ENCODE results near the gene MRPS2. TPM values are rescaled to one million over a fixed set of nuclear protein-coding genes. Genes with fewer than 3 reads are reported as not detected.

Gene MRPS2
- total RNA-seq, 1 experiment from 2014 or later: 65.5 TPM

DNA sequence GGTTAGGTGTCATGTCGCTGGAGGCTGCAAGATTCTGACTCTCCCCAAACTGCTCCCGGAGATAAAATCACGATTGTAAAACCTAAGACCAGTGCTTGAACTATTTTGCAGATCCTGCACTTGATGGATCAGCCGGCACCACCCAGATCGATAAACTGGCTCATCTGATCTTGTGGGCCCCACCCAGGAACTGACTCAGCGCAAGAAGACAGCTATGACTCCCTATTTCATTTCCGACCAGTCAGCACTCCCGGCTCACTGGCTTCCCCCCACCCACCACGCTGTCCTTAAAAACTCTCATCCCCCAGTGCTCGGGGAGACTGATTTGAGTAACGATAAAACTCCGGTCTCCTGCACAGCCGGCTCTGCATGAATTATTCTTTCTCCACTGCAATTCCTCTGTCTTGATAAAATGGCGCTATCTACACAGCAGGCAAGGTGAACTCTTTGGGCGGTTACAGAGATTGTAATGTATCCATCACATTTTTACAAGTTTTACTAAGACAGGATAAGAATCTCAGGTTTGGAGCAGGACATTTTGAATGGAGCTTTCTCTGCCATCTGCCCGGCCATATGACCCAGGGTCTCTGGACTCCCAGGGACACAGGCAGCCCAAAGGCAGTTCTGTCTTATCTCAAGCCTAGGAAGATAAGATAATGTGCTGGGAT is 31.5 kb upstream of the MRPS2 start:
- Histone ChIP-seq H3K36me3 (ENCODE audit: control insufficient read depth, insufficient read depth, low read length) (no peaks in the 10 kb centered on the region), H3K27me3 (replicated peaks; ENCODE audit: control insufficient read depth, insufficient read depth, low read length) (no peaks in the 10 kb centered on the region), H3K4me1 (peaks cover 33% of the 10 kb centered on the region), H3K9me3 (no peaks in the 10 kb centered on the region), H3K4me3 (ENCODE audit: low read depth, low read length) (peak overlapping the region; percentile 22)
- H3K4me1 Mint-ChIP-seq (ENCODE audit: low read depth, unreplicated experiment): peaks cover 29% of the 10 kb centered on the region
- peak; percentile 49 to 67 for DNase-seq
- BruUV-seq (replicated peaks): no TSS peak
- H3K36me3 Mint-ChIP-seq (ENCODE audit: insufficient read depth, unreplicated experiment): peaks cover 8% of the 10 kb centered on the region
- ChIA-PET POLR2A (no interaction called here), CTCF (interaction anchor here (0.6 kb wide), 1 partner anchor 36 kb away, joined by 4 read pairs; no protein-coding TSS in a partner anchor)
- no peaks in the 10 kb centered on the region for H3K9me3 Mint-ChIP-seq (ENCODE audit: unreplicated experiment)
- H3K27me3 Mint-ChIP-seq (ENCODE audit: insufficient read depth, unreplicated experiment): peaks cover 2% of the 10 kb centered on the region
- intact Hi-C loops (cut with micrococcal nuclease; ENCODE audit: unreplicated experiment): no loop called here
- H3K27ac Mint-ChIP-seq (ENCODE audit: unreplicated experiment): peak overlapping the region; percentile 81
- peak overlapping the region; percentile 79 for H3K4me3 Mint-ChIP-seq (ENCODE audit: unreplicated experiment)
- TF ChIP-seq, protein P1, sequence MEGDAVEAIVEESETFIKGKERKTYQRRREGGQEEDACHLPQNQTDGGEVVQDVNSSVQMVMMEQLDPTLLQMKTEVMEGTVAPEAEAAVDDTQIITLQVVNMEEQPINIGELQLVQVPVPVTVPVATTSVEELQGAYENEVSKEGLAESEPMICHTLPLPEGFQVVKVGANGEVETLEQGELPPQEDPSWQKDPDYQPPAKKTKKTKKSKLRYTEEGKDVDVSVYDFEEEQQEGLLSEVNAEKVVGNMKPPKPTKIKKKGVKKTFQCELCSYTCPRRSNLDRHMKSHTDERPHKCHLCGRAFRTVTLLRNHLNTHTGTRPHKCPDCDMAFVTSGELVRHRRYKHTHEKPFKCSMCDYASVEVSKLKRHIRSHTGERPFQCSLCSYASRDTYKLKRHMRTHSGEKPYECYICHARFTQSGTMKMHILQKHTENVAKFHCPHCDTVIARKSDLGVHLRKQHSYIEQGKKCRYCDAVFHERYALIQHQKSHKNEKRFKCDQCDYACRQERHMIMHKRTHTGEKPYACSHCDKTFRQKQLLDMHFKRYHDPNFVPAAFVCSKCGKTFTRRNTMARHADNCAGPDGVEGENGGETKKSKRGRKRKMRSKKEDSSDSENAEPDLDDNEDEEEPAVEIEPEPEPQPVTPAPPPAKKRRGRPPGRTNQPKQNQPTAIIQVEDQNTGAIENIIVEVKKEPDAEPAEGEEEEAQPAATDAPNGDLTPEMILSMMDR (IDR thresholded peaks at IDR 0.05; ENCODE audit: insufficient read depth in 1 of 2, low read depth in 1 of 2, low read length in 1 of 2, severe bottlenecking in 1 of 2, unreplicated experiment in 1 of 2): no peak

DNA sequence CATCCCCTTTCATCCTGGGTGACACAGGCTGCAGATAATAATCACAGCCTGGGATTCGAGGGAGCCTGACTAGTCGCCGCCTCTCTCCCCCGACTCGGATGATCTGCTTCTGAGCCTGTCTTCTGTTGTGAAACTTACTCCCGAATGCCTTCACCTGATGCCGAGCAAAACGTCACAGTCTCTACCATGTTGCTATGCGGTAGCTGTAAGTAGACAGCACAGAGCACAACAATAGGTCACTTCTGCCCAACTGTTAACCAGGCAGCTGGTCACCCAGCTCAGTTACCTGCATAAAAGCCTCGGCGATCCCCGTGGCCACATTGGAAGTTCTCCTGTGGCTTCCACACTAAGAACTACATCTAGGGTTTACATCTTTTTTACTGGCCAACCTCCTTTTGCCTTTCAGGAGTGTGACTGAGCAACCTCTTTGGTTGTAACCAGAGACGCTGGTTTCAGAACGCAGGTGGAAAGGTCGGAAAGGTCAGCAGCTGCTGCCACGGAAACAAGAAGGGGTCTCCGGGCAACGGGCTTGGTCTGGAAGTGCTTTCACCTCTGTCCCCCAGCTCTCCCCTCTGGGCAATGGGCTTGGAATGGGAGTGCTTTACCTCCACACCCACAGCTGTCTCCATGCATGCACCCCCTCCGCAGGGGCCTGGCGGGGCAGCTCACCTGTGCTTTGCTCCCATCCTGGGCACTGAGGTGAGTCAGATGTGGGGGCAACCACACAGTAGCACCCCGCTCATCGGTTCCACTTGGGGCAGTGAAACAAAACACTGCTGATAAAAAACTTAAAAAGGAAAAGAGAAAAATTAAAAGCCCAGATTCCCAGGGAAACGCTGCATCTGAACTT is 28.5 kb upstream of the MRPS2 start:
- Mint-ChIP-seq H3K27ac (ENCODE audit: unreplicated experiment) (no peak overlapping the region), H3K4me3 (ENCODE audit: unreplicated experiment) (no peak overlapping the region), H3K4me1 (ENCODE audit: low read depth, unreplicated experiment) (peaks cover 29% of the 10 kb centered on the region), H3K27me3 (ENCODE audit: insufficient read depth, unreplicated experiment) (no peaks in the 10 kb centered on the region), H3K9me3 (ENCODE audit: unreplicated experiment) (no peaks in the 10 kb centered on the region), H3K36me3 (ENCODE audit: insufficient read depth, unreplicated experiment) (peaks cover 13% of the 10 kb centered on the region)
- intact Hi-C loops (cut with micrococcal nuclease; ENCODE audit: unreplicated experiment): no loop called here
- no peak overlapping the region for H3K4me3 ChIP-seq (ENCODE audit: low read depth, low read length)
- no peak for DNase-seq
- H3K4me1 ChIP-seq: peaks cover 34% of the 10 kb centered on the region
- no TSS peak for BruUV-seq (replicated peaks)
- ChIA-PET CTCF (no interaction called here), POLR2A (no interaction called here)
- TF ChIP-seq, protein P1 (IDR thresholded peaks at IDR 0.05; ENCODE audit: insufficient read depth in 1 of 2, low read depth in 1 of 2, low read length in 1 of 2, severe bottlenecking in 1 of 2, unreplicated experiment in 1 of 2): no peak
- H3K27me3 ChIP-seq (replicated peaks; ENCODE audit: control insufficient read depth, insufficient read depth, low read length): no peaks in the 10 kb centered on the region
- H3K36me3 ChIP-seq (ENCODE audit: control insufficient read depth, insufficient read depth, low read length): no peaks in the 10 kb centered on the region
- no peaks in the 10 kb centered on the region for H3K9me3 ChIP-seq

- no peak overlapping the region for H3K27ac Mint-ChIP-seq (ENCODE audit: unreplicated experiment)
- ChIA-PET CTCF (no interaction called here), POLR2A (no interaction called here)
- H3K36me3 ChIP-seq (ENCODE audit: control insufficient read depth, insufficient read depth, low read length): no peaks in the 10 kb centered on the region
- H3K4me1 ChIP-seq: peaks cover 22% of the 10 kb centered on the region
- H3K27me3 ChIP-seq (replicated peaks; ENCODE audit: control insufficient read depth, insufficient read depth, low read length): no peaks in the 10 kb centered on the region
- H3K27me3 Mint-ChIP-seq (ENCODE audit: insufficient read depth, unreplicated experiment): no peaks in the 10 kb centered on the region
- no peak for DNase-seq
- intact Hi-C loops (cut with micrococcal nuclease; ENCODE audit: unreplicated experiment): no loop called here
- TF ChIP-seq, protein P1 (IDR thresholded peaks at IDR 0.05; ENCODE audit: insufficient read depth in 1 of 2, low read depth in 1 of 2, low read length in 1 of 2, severe bottlenecking in 1 of 2, unreplicated experiment in 1 of 2): no peak
- H3K36me3 Mint-ChIP-seq (ENCODE audit: insufficient read depth, unreplicated experiment): peaks cover 11% of the 10 kb centered on the region
- no peak overlapping the region for H3K4me3 ChIP-seq (ENCODE audit: low read depth, low read length)
- H3K4me1 Mint-ChIP-seq (ENCODE audit: low read depth, unreplicated experiment): peaks cover 16% of the 10 kb centered on the region
- BruUV-seq (replicated peaks): no TSS peak
- no peaks in the 10 kb centered on the region for H3K9me3 ChIP-seq
- H3K4me3 Mint-ChIP-seq (ENCODE audit: unreplicated experiment): no peak overlapping the region
- no peaks in the 10 kb centered on the region for H3K9me3 Mint-ChIP-seq (ENCODE audit: unreplicated experiment)
Measured at GRCh38 chr9:135473972-135474543, 26.4 kb upstream of the MRPS2 start.

Data from Caco-2 (cell line).